ENCODE data around the gene TAX1BP3.

The TAX1BP3 gene

DNA sequence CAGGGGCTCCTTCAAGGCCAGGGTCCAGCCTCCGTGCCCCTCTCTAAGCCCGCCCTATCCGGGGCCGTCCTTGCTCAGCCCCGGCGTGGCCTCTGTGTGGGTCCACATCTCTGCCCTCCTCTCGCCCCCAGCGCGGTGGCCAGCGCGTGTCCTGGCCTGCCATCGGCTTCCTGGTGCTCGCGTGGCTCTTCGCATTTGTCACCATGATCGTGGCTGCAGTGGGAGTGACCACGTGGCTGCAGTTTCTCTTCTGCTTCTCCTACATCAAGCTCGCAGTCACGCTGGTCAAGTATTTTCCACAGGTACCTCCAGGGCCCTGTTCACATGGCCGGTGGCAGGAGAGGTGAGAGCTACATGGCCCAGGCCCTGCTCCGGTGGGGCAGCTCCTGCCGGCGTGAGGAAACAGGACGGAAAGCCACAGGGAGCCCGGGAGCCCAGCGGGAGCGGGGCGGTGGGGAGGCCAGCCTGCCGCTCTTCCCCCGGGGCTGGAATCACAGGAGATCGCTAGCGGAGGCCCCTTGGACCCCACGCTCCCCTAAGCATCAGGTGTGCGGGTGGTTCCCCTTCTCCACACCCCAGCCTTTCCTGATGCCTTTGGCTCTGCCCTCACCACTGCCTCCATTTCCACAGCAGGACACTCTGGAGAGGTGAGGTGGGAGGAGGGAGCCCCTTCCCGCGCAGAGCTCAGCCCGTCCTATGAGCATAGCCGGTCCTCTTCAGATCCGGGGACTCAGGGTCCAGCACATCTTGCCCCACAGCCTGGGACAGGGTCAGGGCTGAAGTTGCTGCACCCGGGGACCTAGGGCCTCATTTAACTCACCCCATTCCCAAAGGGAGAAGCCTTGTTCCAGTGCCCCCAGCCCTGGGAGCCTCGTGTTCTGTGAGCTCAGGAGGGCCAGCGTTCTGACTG, 10.2 kb downstream of the TAX1BP3 start:
- no peak for DNase-seq

- no peak for DNase-seq
These were observed 10.8 kb downstream of the TAX1BP3 start for GRCh38 chr17:3657588-3657869.

DNA sequence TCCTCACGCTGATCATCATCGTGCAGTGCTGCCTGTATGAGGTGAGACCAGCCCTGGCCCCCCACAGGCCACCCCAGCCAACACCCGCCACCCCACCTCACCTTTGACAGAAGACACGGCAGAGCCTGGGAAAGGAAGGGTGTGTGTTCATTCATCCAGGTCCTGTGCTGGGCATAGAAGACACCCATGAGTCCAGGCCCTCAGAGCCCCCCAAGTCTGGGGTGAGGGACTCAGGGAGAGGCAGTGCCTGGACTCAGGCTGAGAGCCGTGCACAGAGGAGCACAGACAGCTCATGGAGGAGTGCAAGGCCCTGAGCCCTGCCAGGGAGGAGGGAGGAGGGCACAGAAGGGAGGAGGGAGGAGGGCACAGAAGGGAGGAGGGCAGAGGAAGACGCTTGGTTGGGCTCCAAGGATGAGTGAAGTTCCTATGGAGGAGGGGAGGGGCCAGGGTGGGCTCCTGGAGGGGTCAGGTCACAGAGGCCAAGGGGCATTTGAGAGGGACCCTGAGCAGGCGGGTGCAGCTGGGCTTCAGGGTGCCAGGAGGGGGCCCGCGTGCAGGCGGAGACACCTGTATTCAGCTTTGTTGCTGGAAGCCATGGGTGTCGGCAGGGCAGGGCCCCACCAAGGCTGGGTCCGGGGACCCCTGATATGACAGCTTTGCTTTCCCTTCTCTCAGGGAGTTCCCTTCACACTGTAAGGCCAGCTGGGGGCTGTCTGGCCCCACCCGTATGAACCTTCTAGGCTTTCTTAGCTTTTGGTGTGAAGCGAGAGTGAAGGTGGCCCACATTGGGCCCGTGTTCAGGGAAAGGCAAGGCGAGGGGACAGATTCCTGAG, 11.4 kb downstream of the TAX1BP3 start:
- DNase-seq, result no peak

DNA sequence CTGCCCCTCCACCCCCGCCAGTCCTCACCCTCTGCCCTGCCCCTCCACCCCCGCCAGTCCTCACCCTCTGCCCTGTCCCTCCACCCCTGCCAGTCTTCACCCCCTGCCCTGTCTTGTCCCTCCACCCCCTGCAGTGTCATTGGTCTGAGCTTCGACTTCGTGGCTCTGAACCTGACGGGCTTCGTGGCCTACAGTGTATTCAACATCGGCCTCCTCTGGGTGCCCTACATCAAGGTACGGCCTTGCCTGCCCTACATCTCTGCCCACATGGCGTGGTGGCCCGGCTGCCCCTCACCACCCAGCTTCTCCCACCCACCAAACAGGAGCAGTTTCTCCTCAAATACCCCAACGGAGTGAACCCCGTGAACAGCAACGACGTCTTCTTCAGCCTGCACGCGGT, 12.0 kb downstream of the TAX1BP3 start:
- no peak for DNase-seq

GRCh38 chr17:3655766-3656165, 12.6 kb downstream of the TAX1BP3 start:
- no peak for DNase-seq

DNA sequence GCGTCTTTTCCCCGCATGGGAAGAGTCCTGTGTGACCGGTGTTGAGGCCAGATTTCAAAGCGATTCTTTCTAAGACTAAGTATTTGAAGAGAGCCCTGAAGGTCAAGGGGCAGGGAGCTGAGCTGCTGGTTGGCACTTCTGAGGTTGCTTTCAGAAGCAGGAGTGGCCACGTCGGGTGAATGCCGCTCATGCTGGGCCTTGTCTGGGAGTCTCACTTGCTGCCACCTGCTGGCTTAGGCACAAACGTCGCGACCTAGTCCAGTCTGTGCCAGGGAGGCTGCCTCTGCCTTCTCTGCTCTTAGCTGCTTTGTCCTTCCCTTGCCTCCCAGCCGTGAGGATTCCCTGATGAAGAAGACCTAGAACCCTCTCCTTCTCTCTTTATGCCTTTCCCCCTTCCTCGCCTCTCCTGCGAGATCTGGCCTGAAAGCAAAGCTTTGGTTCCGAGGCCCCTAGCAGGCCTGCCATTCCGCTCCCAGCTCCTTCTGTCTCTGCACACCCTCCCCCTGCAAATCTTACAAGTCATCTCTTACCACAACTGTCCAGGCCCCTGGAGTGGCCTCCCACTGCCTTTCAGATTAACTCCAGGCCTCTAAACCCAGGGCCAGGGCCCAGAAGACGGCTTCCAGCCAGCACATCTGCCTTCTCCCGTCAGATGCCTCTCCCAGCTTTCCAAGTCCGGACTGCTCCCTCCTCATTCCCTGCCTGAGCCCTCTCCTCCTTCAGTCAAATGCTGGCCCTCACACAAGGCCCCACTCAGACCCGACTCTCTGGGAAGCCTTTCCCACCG, 20.4 kb downstream of the TAX1BP3 start:
- no peak for DNase-seq

DNA sequence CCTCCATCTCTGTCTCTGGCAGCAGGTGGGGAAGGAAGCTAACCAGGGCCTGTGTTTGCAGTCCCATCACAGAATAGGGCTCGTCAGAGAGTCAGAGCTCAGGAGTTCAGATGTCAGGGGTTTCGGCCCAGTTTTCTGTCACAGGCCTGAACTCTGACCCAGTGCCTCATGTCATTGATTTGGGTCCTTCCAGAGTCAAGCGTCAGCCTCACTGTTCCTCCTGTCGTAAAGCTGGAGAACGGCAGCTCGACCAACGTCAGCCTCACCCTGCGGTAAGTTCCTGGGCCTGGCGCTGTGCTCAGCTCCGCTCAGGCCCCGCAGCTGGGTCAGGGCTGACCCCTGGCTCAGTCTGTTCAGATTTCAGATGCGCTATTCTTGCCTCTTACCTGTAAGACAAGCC, 21.1 kb downstream of the TAX1BP3 start:
- DNase-seq, result no peak

GRCh38 chr17:3645310-3645709, 23.1 kb downstream of the TAX1BP3 start:
- no peak for DNase-seq

DNA sequence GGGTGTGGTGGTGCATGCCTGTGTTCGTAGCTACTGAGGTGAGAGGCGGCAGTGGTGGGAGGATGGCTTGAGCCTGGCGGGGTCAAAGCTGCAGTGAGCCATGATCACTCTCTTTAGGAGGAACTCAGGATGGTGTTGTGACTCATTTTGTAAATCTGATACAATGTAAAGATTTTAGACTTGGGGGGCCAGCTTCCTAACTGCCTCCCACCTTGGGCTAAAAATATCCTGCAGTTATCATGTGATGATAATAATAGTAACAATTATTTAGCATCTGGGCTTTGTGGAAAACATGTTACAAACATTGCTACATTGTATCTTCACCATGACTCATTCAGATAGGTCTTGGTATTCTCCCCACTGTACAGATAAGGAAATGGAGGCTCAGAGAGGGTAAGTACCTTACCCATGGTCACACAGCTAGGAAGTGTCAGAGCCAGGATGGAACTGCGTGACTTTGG, 24.5 kb downstream of the TAX1BP3 start:
- no peak for DNase-seq

DNA sequence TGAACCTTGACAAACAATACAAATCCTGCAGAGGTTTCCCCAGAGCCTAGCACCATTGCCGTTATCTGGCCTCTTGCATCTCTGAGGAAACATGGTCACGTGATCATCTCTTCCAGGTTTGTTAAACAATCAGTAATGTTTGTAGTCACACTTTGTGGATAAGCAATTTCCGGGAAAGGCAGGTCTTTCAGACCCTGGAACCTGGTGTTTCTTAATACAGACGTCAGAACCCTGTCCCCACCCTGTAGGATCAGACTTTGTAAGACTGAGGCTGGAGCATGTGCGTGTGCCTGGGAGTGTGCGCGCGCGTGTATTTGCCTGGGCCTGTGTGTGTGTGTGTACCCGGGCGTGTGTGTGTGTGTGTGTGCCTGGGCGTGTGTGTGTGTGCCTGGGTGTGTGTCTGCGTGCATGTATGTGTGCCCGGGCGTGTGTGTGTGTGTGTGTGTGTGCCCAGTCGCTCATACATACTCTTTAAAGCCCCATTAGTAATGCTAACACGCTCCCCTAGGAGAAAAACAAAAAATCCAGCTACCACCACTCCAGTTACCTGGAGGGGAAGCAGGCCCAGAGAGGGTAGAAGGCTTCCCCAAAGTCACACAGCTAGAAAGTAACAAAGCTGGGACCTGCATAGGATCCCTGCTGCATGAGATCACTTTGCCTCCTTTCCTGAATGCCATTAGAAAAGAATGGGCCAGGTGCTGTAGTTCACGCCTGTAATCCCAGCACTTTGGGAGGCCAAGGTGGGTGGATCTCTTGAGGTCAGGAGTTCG, 26.5 kb downstream of the TAX1BP3 start:
- no peak for DNase-seq

- no peak for DNase-seq
These were observed 27.4 kb downstream of the TAX1BP3 start for GRCh38 chr17:3641014-3641413.

GRCh38 chr17:3639981-3640596, 28.3 kb downstream of the TAX1BP3 start:
- no peak for DNase-seq

DNA sequence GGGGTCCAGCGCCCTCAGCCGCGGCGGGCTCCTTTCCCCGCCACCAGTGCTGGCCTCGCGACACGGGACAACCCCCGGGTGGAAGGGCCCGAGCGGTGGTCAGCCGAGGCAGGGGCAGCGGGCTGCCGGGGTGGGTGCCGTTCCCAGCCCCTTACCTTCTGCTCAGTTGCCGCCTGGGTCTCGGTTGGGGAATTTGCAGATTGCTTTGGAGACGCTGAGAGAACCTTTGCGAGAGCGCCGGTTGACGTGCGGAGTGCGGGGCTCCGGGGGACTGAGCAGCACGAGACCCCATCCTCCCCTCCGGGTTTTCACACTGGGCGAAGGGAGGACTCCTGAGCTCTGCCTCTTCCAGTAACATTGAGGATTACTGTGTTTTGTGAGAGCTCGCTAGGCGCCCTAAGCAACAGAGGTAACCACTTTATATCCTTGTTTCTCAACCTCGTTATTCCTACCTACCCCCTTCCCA, 31.4 kb downstream of the TAX1BP3 start:
- no peak for DNase-seq

DNA sequence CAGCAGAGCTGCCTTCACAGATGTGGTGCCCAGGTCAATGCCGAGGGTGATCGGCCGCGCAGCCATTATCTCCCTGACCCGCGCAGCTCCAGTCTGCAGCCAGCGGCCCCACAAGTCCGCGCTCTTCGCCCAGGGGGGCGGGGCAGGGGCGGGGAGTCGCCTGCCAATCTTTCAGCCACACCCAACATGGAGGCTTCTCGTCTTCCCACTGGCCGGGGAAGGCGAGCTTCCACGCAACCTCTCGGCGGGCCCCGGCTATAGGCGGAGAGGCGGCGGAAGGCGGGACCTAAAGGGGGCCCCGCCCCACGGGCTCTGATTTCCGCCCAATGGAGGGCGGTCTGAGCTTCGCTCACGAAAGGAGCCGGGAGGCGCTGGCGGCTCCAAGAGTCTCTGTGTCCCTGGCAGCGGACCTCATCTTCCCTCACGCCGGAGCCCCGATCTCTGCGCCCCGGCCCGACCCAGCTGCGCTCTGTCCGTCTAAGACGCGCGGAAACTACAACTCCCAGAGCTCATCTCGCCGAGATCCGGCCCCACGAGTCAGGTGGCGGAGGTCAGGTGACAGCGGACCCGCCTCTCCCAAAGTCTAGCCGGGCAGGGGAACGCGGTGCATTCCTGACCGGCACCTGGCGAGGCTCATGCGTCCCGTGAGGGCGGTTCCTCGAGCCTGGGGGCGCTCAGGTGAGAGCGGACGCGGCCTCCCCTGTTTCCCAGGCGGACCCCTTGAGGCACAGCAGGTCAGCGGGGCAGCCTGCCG, 32.0 kb downstream of the TAX1BP3 start, which contains the start of the genes CTNS and SHPK:
Gene CTNS (plus strand): TSS at position 607 of the 754 bp plus-strand sequence. CDS start 3,447 bp downstream, outside the sequence.
Gene SHPK (minus strand): TSS at position 97 of the 754 bp plus-strand sequence. CDS start 31 bp downstream, at position 66.
- DNase-seq, result peak; percentile 91

GRCh38 chr17:3635474-3636153, 32.8 kb downstream of the TAX1BP3 start:
- DNase-seq, result no peak

DNA sequence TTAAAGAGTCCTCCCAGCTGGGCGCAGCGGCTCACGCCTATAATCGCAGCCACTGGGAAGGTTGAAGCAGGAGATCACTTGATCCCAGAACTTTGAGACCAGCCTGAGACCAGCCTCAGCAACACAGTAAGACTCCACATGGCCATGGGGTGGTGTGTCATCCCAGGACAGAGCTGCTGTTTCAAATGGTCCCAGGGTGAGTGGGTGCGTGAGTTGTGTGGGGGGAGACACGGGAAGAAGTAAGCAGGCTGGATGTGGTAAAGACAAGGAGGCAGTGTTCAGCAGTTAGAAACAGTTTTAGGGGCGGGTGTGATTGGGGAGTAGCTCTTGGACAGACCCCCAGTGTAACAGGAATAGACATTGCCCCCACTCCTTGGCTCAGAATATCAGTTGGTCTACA, 36.1 kb downstream of the TAX1BP3 start:
- DNase-seq, result no peak

DNA sequence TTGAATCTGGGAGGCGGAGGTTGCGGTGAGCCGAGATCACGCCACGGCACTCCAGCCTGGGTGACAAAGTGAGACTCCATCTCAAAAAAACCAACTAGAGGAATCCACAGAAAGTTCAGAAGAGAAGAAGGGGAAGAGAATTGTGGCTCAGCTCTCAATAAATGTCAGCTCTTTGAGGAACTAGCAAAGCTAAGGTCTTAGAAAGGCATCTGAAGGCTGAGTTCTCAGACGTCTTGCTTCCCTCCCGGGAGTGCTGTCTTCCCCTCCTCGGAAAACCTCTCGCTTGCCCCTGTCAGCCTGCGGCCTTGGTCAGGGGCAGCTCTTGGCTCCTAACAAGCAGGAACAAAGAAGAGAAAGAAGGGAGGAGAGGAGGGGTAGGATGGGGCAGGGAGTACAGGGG, 37.6 kb downstream of the TAX1BP3 start:
- no peak for DNase-seq

- DNase-seq, result no peak
These were observed 40.6 kb downstream of the TAX1BP3 start for GRCh38 chr17:3627769-3628167.

GRCh38 chr17:3626831-3627768, 41.3 kb downstream of the TAX1BP3 start:
- no peak for DNase-seq
